Left ventricle myocardium inferior (tissue), 1 donor: Measurements from ENCODE around the gene RPAP2. TPM values are rescaled to one million over a fixed set of nuclear protein-coding genes. Genes with fewer than 3 reads are reported as not detected.

Experiments
- DNase-seq: peaks from one replicate; pipeline ENCODE4 v3.0.0-alpha.2; 2020
- H3K27ac ChIP-seq: fragments of 200-600 bp; replicated peaks from 2 replicates; pipeline ENCODE4 v1.8.0; 2021
- H3K27me3 ChIP-seq: fragments of 200-600 bp; 2 replicates; pipeline ENCODE4 v1.8.0; 2021; ENCODE audit warnings: low read depth
- H3K36me3 ChIP-seq: fragments of 200-600 bp; 2 replicates; pipeline ENCODE4 v1.8.0; 2021
- H3K4me1 ChIP-seq: fragments of 200-600 bp; 2 replicates; pipeline ENCODE4 v1.8.0; 2021
- H3K4me3 ChIP-seq: fragments of 200-600 bp; 2 replicates; pipeline ENCODE4 v1.8.0; 2021; ENCODE audit warnings: mild to moderate bottlenecking, moderate library complexity
- H3K9me3 ChIP-seq: fragments of 200-600 bp; replicated peaks from 2 replicates; pipeline ENCODE4 v1.8.0; 2021
- CTCF ChIP-seq: fragments of 200-600 bp; IDR thresholded peaks from 2 replicates; pipeline ENCODE4 v1.8.0; 2021; ENCODE audit warnings: antibody characterized with exemption, mild to moderate bottlenecking, borderline replicate concordance
- intact Hi-C: fragments of 100-400 bp; cut with micrococcal nuclease; formaldehyde crosslinking; loops from one replicate; pipeline ENCODE4 v1.11.0; 2022
- total RNA-seq: library from RNA; stranded (reverse); fragmentation: NEBNext Ultra II Directional; extraction: Animal tissue kit (Norgen Biotek cat#: 25700); gene quantifications from one replicate; pipeline ENCODE4 v1.2.1, GENCODE V29; 2021
- donor health status: DM: no; HTN: yes; CAD: no; lungs with severe emphysema.

The RPAP2 gene
- total RNA-seq, 1 donor from 2014 or later, result 25.3 TPM

DNA sequence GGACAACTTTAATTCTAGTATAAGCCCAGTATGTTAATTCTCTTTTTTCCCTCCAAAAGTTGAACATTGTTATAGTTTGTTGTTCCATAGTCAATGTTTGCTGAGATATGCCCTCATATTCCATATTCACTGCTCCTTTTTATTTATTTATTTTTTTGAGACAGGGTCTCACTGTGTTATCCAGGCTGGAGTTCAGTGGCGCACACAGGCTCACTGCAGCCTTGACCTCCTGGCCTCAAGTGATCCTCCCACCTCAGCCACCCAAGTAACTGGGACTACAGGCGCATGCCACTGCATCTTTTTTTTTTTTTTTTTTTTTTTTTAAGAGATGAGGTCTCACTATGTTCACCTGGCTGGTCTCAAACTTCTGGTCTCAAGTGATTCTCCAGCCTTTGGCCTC lies 149.1 kb downstream of the RPAP2 start:
- Histone ChIP-seq H3K27me3 (peaks cover 19% of the 10 kb centered on the region), H3K36me3 (no peaks in the 10 kb centered on the region), H3K9me3 (peaks cover 15% of the 10 kb centered on the region), H3K27ac (no peak overlapping the region), H3K4me1 (no peaks in the 10 kb centered on the region), H3K4me3 (no peak overlapping the region)
- no peak for TF ChIP-seq CTCF
- DNase-seq, result no peak
- intact Hi-C loops, result no loop called here

Other genes with a start within 250 kb of the RPAP2 start
- not detected for gene SETSIP, start 223.6 kb upstream of the RPAP2 start, total RNA-seq
- gene BTBD8, start 218.7 kb upstream of the RPAP2 start, total RNA-seq, result 4.0 TPM
- gene C1orf146, start 81.1 kb upstream of the RPAP2 start, total RNA-seq, result not detected
- 6.2 TPM for gene GLMN, start 72 bp upstream of the RPAP2 start, total RNA-seq
- 0.25 TPM for gene GFI1, start 187.9 kb downstream of the RPAP2 start, total RNA-seq